ENCODE results near the gene CDKN2A. TPM values are rescaled to one million over a fixed set of nuclear protein-coding genes. Genes with fewer than 3 reads are reported as not detected.

Gene CDKN2A
- total RNA-seq, 4 donors from 2014 or later: 0.94 to 9.7 (median 2.7) TPM; not detected in 1

GRCh38 chr9:21995666-21996398, 1.6 kb upstream of the CDKN2A start:
- 76 to 91% methylated on average over 9 to 12 of the region's 54 CpGs for WGBS, 2 donors (ENCODE audit: low coverage in 1 of 2)
- Histone ChIP-seq H3K27ac (peak overlapping the region in 3 of 4 donors; percentile 84 to 87 (median 86)), H3K36me3 (no peaks in the 10 kb centered on the region)

GRCh38 chr9:21995006-21995665, 944 bp upstream of the CDKN2A start:
- no peaks in the 10 kb centered on the region for H3K9me3 ChIP-seq
- no peaks in the 10 kb centered on the region for H3K36me3 ChIP-seq
- TF ChIP-seq POLR2AphosphoS5 (IDR thresholded peaks at IDR 0.05): no peak
- peak overlapping the region; percentile 41 to 87 (median 85) for H3K27ac ChIP-seq
- WGBS, 2 donors (ENCODE audit: low coverage in 1 of 2): 0% methylated on average over 1 to 43 of the region's 56 CpGs
- ATAC-seq: peak; percentile 84
- H3K4me3 ChIP-seq: peak overlapping the region; percentile 71 to 79
- peaks cover 35% of the 10 kb centered on the region for H3K27me3 ChIP-seq
- H3K4me1 ChIP-seq: peaks cover 0 to 22% (median 0%) of the 10 kb centered on the region in 3 donors

More at GRCh38 chr9:21995666-21996398, 1.6 kb upstream of the CDKN2A start:
- H3K4me3 ChIP-seq: peak overlapping the region; percentile 71 to 79
- peak; percentile 46 for ATAC-seq
- H3K27me3 ChIP-seq: peaks cover 28% of the 10 kb centered on the region
- no peak for TF ChIP-seq POLR2A (IDR thresholded peaks at IDR 0.05)
- no peak for TF ChIP-seq EP300 (IDR thresholded peaks at IDR 0.05)
- TF ChIP-seq POLR2AphosphoS5 (IDR thresholded peaks at IDR 0.05): no peak
- peak in 1 of 4 experiments; percentile 48 for TF ChIP-seq CTCF (IDR thresholded peaks at IDR 0.05)
- peaks cover 0 to 20% (median 0%) of the 10 kb centered on the region in 3 donors for H3K4me1 ChIP-seq
- no peaks in the 10 kb centered on the region for H3K9me3 ChIP-seq

GRCh38 chr9:21994556-21995005, 389 bp upstream of the CDKN2A start, which contains the start of gene CDKN2B-AS1:
TSS of gene CDKN2B-AS1 (plus strand) at chr9:21994791.
- Histone ChIP-seq H3K27me3 (peaks cover 40% of the 10 kb centered on the region), H3K4me1 (peaks cover 0 to 26% (median 0%) of the 10 kb centered on the region in 3 donors), H3K9me3 (no peaks in the 10 kb centered on the region), H3K36me3 (no peaks in the 10 kb centered on the region), H3K4me3 (peak within 1 kb of the TSS; percentile 71 to 79), H3K27ac (peak within 1 kb of the TSS; percentile 41 to 87 (median 85))
- peak; percentile 47 for ATAC-seq
- WGBS, 2 donors (ENCODE audit: low coverage in 1 of 2): 0% methylated on average over 2 of the region's 43 CpGs; no CpG with 5 or more reads in 1 of the 2 donors
- TF ChIP-seq CTCF (IDR thresholded peaks at IDR 0.05) (peak in 1 of 4 experiments; percentile 46), POLR2A (IDR thresholded peaks at IDR 0.05) (no peak)

DNA sequence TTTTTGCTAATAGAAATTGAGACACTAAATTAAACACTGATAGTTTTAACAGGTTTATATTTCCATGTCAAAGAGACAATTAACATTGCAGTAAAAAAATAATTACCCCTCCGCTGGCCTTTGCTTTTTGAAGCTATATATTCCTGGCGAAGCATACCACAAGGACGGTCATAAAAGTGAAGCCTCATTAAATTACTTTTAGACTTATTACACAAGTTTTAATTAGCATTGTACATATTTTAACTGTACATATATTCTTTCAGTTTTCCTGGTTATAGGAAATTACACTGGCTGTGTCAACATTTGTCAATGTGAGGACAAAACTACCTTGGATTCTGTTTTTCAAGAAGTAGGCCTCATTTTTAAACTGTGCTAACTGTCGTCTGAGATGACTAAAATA, 1.2 kb downstream of the CDKN2A start:
- WGBS, 2 donors (ENCODE audit: low coverage in 1 of 2): 95 to 96% methylated on average over 4 of the region's 4 CpGs
- H3K27me3 ChIP-seq: peaks cover 56% of the 10 kb centered on the region

More for the DNA sequence above, 1.2 kb downstream of the CDKN2A start:
- H3K36me3 ChIP-seq: no peaks in the 10 kb centered on the region
- no peak overlapping the region for H3K27ac ChIP-seq
- TF ChIP-seq EP300 (IDR thresholded peaks at IDR 0.05): no peak
- no peak for TF ChIP-seq CTCF (IDR thresholded peaks at IDR 0.05)
- no peak for TF ChIP-seq POLR2AphosphoS5 (IDR thresholded peaks at IDR 0.05)
- no peak for TF ChIP-seq POLR2A (IDR thresholded peaks at IDR 0.05)
- H3K4me1 ChIP-seq: peaks cover 0 to 26% (median 0%) of the 10 kb centered on the region in 3 donors
- ATAC-seq: no peak
- H3K4me3 ChIP-seq: no peak overlapping the region
- no peaks in the 10 kb centered on the region for H3K9me3 ChIP-seq

Measured in gastroesophageal sphincter (tissue), 4 donors.